ENCODE results near the gene ALPG.

Gene ALPG

GRCh38 chr2:232460171-232460570, 53.5 kb downstream of the ALPG start:
- no peak for DNase-seq

Data from NCI-H510A treated with DMSO at 0.1 percent for 48 hours (cell line).